Kidney glomerular epithelial cell (primary cell): ENCODE measurements around the gene IL4R.
"Not testable (repeated sequence)": the region's sequence is repeated elsewhere in the genome, so short reads cannot be mapped to it uniquely, and the experiment has no call there.

Experiments
- DNase-seq: peaks from one replicate; lab custom pipeline; 2025; lab: John Stamatoyannopoulos, UW

The IL4R gene

DNA sequence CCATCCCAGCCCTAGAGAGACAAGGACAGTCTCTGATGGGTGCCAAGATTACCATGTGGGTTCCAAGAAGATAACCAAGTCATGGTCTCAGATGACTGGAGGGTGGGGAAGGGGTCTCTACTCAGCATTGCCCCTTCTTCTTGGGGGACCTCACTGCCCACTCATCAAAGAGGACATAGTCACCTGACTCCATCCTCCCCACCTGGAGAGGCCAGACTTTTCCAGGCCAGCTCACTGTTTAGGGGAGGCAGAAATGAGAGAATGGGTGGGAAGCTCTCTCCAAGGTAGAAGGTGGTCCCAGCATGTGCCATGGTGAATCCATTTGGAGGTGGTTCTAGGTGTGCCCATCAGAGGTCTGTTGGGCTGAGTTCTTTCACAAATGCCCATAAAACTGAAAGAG, 67.5 kb downstream of the IL4R start:
- no peak for DNase-seq

DNA sequence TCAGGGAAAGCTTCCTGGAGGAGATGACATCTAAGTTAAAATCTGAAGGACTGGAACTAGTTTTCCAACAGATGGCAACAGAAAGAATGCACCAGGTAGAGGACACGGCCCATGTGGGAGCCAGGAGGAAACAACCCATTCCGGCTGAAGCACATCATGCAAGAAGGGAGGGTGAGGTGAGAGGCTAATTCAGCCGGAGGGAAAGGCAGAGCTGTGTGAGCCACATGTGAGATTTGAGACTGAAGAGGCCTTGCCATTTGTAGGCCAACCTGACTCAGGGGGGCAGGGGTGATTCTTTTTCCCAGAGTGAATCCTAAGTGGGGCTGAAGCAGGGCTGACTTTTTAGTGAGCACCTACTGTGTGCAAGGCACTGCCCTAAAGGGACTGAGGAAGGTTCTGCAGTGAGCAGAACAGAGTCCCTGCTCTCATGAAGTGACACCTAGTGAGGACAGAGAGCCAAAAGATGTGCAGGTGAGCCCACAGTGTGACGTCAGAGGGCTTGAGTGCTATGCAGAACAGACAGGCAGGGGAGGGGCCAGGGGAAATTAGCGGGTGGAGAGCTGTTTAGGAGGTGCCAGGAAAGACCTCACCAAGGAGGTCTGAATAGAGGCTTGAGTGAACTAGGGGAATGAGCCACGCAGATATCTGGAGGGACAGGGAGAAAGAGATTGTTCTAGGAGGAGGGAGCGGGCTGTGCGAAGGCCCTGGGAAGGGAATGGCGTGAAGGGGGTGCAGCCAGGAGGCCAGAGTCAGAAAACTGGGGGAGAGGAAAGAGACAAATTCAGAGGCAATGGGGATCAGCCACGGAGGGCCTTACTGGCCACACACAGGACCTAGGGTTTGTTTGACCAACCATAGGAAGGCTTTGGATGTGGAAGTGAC, 68.4 kb downstream of the IL4R start:
- no peak for DNase-seq

- no peak for DNase-seq
Observed at GRCh38 chr16:27383556-27384243, 69.9 kb downstream of the IL4R start.

DNA sequence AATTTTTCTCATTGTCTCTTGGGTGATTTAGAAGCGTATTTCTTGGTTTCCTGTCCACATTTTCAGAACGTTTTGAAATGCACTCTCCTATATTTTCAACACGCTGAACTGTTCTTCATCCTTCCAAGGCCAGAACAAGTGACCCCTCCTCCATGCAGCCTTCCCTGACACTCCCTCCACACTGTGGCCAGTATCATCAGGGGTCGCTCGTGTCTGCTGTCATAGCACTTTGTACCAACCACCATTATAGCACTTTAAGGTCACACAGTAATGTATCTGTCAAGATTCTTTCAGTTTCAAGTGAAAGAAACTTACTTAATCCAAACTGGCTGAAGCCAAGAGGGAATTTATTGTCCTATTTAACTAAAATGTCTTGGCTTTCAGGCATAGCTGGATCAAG, 70.7 kb downstream of the IL4R start:
- DNase-seq = no peak

DNA sequence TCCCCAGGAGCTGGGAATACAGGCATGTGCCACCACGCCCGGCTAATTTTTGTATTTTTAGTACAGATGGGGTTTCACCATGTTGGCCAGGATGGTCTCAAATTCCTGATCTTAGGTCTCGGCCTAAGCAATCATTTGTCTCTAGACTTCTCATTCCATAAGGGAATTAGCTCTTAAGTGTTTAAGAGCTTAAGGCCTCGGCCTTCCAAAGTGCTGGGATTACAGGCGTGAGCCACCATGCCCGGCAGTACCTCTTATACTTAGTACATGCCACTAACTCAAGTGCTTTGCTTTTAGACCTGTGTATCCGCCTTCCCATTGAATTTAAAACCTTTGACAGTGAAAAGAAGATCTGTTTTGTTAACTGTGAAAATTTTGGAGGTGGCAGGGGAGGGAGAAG, 71.6 kb downstream of the IL4R start:
- no peak for DNase-seq

GRCh38 chr16:27386674-27387073, 72.9 kb downstream of the IL4R start:
- no peak for DNase-seq

DNA sequence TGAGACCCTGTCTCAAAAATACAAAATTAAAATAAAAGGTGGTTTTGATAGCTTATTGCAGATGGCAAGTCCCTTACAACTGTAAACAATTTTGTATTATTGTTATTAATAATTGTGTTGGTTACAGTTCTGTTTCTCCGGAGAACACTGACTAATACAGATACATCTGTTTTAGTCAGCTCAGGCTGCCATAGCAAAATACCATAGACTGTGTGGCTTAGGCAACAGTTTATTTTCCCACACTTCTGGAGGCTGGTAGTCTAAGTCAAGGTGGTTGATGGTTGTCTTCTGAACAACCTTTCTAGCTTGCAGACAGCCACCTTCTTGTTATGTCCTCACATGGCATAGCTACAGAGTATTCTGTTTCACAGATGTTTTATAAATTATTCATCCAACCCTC, 74.0 kb downstream of the IL4R start:
- no peak for DNase-seq

DNA sequence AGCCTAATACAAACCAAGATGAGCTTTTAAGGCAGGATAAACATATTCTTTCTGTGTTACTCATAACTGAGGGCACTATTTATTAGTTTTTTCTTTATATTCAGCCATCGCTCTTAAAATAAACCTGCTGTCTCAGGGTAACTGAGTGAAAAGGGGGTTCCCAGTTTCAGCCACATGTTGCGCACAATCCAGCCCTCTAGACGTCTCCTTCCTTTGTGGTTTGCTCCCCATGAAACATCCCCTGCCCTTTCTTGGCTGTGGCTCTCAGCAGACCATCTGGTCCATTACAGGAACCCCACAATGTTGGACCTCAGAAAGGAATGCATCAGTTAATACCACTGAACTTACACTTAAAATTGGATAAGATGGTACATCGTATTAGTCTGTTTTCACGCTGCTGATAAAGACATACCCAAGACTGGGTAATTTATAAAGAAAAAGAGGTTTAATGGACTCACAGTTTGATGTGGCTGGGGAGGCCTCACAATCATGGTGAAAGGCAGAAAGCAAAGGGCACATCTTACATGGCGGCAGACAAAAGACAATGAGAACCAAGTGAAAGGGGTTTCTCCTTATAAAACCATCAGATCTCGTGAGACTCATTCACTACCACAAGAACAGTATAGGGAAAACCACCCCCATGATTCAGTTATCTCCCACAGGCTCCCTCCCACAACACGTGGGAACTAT, 75.6 kb downstream of the IL4R start:
- no peak for DNase-seq

DNA sequence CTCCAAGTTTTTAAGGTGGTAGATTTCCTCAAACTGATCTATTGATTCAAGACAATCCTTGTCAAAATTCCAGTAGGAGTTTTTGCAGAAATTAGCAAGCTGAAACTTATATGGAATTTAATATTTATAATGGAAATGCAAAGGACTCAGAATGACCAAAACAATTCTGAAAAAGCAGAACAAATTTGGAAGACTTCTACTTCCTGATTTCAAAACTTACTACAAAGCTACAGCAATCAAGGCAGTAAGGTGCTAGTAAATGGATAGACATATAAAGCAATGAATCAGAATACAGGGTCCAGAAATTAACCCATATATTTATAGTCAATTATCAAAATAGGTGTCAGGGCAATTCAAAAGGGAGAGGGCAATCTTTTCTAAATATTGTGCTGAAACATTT, 76.4 kb downstream of the IL4R start:
- DNase-seq = no peak

- no peak for DNase-seq
Observed at GRCh38 chr16:27392671-27393070, 78.9 kb downstream of the IL4R start.

GRCh38 chr16:27394516-27394915, 80.7 kb downstream of the IL4R start:
- DNase-seq = no peak

DNA sequence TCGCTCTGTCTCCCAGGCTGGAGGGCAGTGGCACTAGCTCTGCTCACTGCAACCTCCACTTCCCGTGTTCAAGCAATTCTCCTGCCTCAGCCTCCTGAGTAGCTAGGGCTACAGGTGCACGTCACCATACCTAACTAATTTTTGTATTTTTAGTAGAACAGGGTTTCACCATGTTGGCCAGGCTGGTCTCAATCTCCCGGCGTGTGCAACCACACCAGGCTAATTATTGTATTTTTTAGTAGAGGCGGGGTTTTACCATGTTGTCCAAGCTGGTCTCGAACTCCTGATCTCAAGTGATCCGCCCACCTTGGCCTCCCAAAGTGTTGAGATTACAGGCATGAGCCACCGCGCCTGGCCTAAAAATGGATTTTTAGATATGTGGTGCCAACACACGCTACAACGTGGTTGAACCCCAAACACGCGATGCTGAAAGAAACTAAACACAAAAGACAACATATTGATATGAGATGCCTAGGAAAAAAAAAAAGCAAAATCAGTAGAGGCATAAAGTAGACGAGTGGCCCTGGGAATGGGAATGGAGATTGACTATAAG, 84.6 kb downstream of the IL4R start:
- DNase-seq = not testable (repeated sequence)

- DNase-seq = no peak
Observed at GRCh38 chr16:27398894-27399853, 85.4 kb downstream of the IL4R start.

GRCh38 chr16:27399969-27400368, 86.2 kb downstream of the IL4R start:
- no peak for DNase-seq

GRCh38 chr16:27400751-27401620, 87.2 kb downstream of the IL4R start:
- peak; percentile 20 for DNase-seq

DNA sequence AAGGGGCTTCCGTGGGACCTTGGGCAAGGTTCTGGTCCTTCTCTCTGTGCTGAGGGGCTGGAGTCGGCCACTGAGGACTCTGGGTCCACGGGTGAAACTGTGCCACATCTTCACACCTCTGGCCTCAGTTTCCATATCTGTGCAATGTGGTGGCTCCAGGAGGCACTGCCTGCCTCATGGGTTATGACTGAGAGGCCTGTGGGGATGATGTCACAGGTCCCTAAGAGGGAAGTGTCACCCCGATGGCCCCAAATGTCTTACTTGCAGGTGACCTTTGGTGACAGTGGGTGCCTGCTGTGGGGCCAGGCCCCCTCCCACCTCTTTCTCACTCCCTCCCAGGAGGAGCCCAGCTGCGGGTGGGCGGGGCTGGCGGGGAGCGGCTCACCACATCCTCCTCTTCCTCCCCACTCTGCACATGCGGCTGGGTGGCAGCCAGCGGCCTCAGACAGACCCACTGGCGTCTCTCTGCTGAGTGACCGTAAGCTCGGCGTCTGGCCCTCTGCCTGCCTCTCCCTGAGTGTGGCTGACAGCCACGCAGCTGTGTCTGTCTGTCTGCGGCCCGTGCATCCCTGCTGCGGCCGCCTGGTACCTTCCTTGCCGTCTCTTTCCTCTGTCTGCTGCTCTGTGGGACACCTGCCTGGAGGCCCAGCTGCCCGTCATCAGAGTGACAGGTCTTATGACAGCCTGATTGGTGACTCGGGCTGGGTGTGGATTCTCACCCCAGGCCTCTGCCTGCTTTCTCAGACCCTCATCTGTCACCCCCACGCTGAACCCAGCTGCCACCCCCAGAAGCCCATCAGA, 88.2 kb downstream of the IL4R start, which contains the start of gene IL21R:
IL21R (plus strand) TSS at position 407 of the 801 bp plus-strand sequence. CDS start 27,898 bp downstream, outside the sequence.
- peak; percentile 33 for DNase-seq

- DNase-seq = no peak
Observed at GRCh38 chr16:27402569-27402963, 88.8 kb downstream of the IL4R start.

DNA sequence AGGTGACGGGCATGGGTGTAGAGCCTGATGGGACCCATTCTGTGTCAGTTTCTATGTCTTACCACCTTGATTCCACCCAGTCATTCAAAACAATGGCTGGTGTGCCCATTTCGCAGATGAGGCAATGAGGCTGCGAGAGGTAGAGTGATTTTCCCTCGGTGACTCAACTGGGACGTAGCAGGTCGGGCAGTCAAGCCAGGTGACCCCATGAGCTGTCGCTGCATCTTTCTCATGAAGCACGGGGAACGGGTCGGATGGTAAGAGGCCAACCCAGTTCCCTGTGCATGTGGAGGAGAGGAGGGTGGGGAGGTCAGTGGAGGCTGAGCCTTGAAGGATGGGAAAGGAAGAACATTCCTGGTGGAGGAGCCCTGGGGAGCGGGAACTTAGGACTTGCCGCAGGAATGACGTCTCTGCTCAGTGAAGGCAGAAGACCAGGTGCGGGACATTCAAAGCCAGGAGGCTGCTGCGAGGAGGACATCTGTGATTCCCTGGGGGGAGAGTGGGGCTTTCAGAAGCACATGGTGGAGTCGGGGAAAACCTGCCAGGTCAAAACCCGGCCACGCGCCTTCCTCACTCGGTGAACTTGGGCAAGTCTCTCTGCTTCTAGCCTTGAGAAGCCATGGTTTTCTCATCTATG, 89.3 kb downstream of the IL4R start:
- DNase-seq = no peak

DNA sequence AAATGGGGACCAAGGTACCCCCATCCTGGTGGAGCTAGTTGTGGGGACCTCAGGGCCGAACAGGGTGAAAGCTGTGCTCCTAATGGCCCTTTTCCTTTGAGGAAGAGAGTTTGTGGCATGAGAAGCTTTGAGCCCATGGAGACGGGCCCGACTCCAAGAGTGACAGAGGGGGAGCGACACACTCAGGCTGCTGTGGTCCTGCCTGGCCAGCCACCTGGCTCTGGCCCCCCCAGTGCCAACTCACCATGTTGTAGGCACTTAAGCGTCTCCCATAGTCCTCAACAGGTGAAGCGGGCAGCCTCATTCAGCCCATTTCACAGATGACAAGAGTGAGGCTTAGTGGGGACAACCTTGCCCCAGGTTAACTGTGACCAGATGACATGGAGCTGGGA, 89.8 kb downstream of the IL4R start:
- DNase-seq = no peak
